GM12801 (cell line): Measurements from ENCODE around the gene RBFOX1.

Experiments used
- CTCF ChIP-seq: IDR thresholded peaks from one replicate; pipeline ENCODE4 v1.5.1; 2011; ENCODE audit warnings: control low read depth; ENCODE audit not compliant: insufficient read length; ENCODE audit errors: extremely low read depth

The RBFOX1 gene

GRCh38 chr16:7577588-7577987 is 244.9 kb downstream of the RBFOX1 start:
- no peak for TF ChIP-seq CTCF

- TF ChIP-seq CTCF = no peak
Observed at GRCh38 chr16:7579454-7579853, 246.8 kb downstream of the RBFOX1 start.

GRCh38 chr16:7581175-7581574 is 248.5 kb downstream of the RBFOX1 start:
- TF ChIP-seq CTCF = no peak

GRCh38 chr16:7583396-7583795 is 250.8 kb downstream of the RBFOX1 start:
- TF ChIP-seq CTCF = no peak

GRCh38 chr16:7584561-7584960 is 251.9 kb downstream of the RBFOX1 start:
- TF ChIP-seq CTCF = no peak

- no peak for TF ChIP-seq CTCF
Observed at GRCh38 chr16:7585705-7586104, 253.1 kb downstream of the RBFOX1 start.

- TF ChIP-seq CTCF = no peak
Observed at GRCh38 chr16:7590934-7591333, 258.3 kb downstream of the RBFOX1 start.

GRCh38 chr16:7596308-7596707 is 263.7 kb downstream of the RBFOX1 start:
- TF ChIP-seq CTCF = no peak
